ENCODE data around the gene BTBD6.

DNA sequence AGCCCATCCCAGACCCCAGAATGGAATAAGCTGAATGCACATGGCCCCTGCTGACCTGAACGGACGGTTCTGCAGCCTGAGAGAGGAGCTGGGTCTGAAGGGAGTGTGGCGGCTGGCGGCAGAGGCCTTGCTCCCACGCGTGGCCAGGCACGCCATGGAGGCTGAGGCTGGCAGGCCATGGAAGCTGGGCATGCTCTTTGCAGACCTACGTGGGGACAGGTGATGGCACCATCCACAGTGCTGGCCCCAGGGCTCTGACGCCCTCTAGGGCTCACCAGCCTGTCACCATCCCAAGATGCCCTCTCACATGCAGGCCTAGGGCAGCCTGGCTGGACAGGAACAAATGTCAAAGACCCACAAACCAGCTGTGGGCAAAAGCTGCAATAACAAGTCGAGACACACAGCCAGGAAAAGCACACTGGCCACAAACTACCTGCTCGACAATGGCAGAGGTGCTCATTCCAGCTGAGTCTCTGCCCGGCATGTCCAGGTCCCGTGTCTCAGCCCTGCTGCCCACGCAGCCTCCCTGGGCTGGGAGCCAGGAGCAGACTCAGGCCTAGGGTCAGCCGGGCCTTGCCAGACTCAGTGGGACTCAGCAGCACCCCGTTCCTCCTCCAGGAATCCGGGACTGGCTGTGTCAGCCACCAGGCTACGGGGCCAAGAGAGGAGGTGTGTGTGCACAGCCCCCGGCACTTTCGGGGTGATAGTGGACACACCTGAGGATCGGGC is 19.7 kb downstream of the BTBD6 start:
- TF ChIP-seq CTCF (IDR thresholded peaks at IDR 0.05; ENCODE audit: poor library complexity) (no peak), EZH2 (IDR thresholded peaks at IDR 0.05; ENCODE audit: borderline replicate concordance) (no peak)
